IPS-18a (cell line): ENCODE data around the gene OTOS.

Source experiments
- H3K27ac ChIP-seq: one replicate; pipeline ENCODE4 v1.5.1; 2013; ENCODE audit warnings: low read length
- H3K27me3 ChIP-seq: one replicate; pipeline ENCODE4 v1.6.1; 2013; ENCODE audit warnings: mild to moderate bottlenecking, low read length; ENCODE audit not compliant: control insufficient read depth, insufficient read depth
- H3K36me3 ChIP-seq: one replicate; pipeline ENCODE4 v1.6.1; 2013; ENCODE audit warnings: low read depth, low read length; ENCODE audit not compliant: control insufficient read depth
- H3K4me1 ChIP-seq: one replicate; pipeline ENCODE4 v1.6.1; 2013; ENCODE audit warnings: low read depth, low read length; ENCODE audit not compliant: control insufficient read depth
- H3K4me3 ChIP-seq: one replicate; pipeline ENCODE4 v1.5.1; 2013; ENCODE audit warnings: low read length
- H3K9ac ChIP-seq: one replicate; pipeline ENCODE4 v1.6.1; 2013; ENCODE audit warnings: mild to moderate bottlenecking, low read length, moderate library complexity
- H3K9me3 ChIP-seq: one replicate; pipeline ENCODE4 v1.6.1; 2013; ENCODE audit warnings: low read depth, low read length; ENCODE audit not compliant: control insufficient read depth

Gene OTOS

GRCh38 chr2:240140511-240140910, at the start of gene OTOS:
OTOS (minus strand) TSS chr2:240140658; CDS start chr2:240140326, 332 bp downstream.
- Histone ChIP-seq H3K9me3 (no peaks in the 10 kb centered on the region), H3K36me3 (no peaks in the 10 kb centered on the region), H3K4me1 (no peaks in the 10 kb centered on the region), H3K27ac (no peak within 1 kb of the TSS), H3K27me3 (peaks cover 12% of the 10 kb centered on the region), H3K4me3 (no peak within 1 kb of the TSS), H3K9ac (no peak within 1 kb of the TSS)

- no peak overlapping the region for H3K27ac ChIP-seq
- peaks cover 8% of the 10 kb centered on the region for H3K4me1 ChIP-seq
- H3K9me3 ChIP-seq: peaks cover 10% of the 10 kb centered on the region
- no peaks in the 10 kb centered on the region for H3K27me3 ChIP-seq
- H3K9ac ChIP-seq: no peak overlapping the region
- H3K36me3 ChIP-seq: no peaks in the 10 kb centered on the region
- H3K4me3 ChIP-seq: no peak overlapping the region
Measured at GRCh38 chr2:240189686-240190085, 49.2 kb upstream of the OTOS start.

- Histone ChIP-seq H3K9ac (no peak overlapping the region), H3K27ac (no peak overlapping the region), H3K9me3 (peaks cover 10% of the 10 kb centered on the region), H3K4me3 (no peak overlapping the region), H3K36me3 (no peaks in the 10 kb centered on the region), H3K4me1 (no peaks in the 10 kb centered on the region), H3K27me3 (no peaks in the 10 kb centered on the region)
Measured at GRCh38 chr2:240187989-240188590, 47.6 kb upstream of the OTOS start.

- H3K9me3 ChIP-seq: peaks cover 10% of the 10 kb centered on the region
- no peaks in the 10 kb centered on the region for H3K4me1 ChIP-seq
- H3K27me3 ChIP-seq: no peaks in the 10 kb centered on the region
Measured at GRCh38 chr2:240186191-240186725, 45.8 kb upstream of the OTOS start.

GRCh38 chr2:240184656-240185055, 44.2 kb upstream of the OTOS start:
- Histone ChIP-seq H3K36me3 (no peaks in the 10 kb centered on the region), H3K4me1 (no peaks in the 10 kb centered on the region), H3K9me3 (peaks cover 10% of the 10 kb centered on the region), H3K9ac (no peak overlapping the region), H3K27me3 (no peaks in the 10 kb centered on the region), H3K27ac (no peak overlapping the region), H3K4me3 (no peak overlapping the region)

More at GRCh38 chr2:240186191-240186725, 45.8 kb upstream of the OTOS start:
- Histone ChIP-seq H3K27ac (no peak overlapping the region), H3K9ac (no peak overlapping the region), H3K4me3 (no peak overlapping the region), H3K36me3 (no peaks in the 10 kb centered on the region)

- Histone ChIP-seq H3K4me3 (no peak overlapping the region), H3K4me1 (no peaks in the 10 kb centered on the region), H3K9ac (no peak overlapping the region), H3K9me3 (peaks cover 10% of the 10 kb centered on the region), H3K27me3 (no peaks in the 10 kb centered on the region), H3K36me3 (no peaks in the 10 kb centered on the region), H3K27ac (no peak overlapping the region)
Measured at GRCh38 chr2:240183875-240184590, 43.6 kb upstream of the OTOS start.

GRCh38 chr2:240183006-240183874, 42.8 kb upstream of the OTOS start:
- Histone ChIP-seq H3K27me3 (no peaks in the 10 kb centered on the region), H3K27ac (no peak overlapping the region), H3K9ac (no peak overlapping the region), H3K4me1 (no peaks in the 10 kb centered on the region), H3K36me3 (no peaks in the 10 kb centered on the region), H3K9me3 (peaks cover 10% of the 10 kb centered on the region), H3K4me3 (no peak overlapping the region)

- no peaks in the 10 kb centered on the region for H3K4me1 ChIP-seq
- H3K9ac ChIP-seq: no peak overlapping the region
- no peaks in the 10 kb centered on the region for H3K27me3 ChIP-seq
- H3K36me3 ChIP-seq: no peaks in the 10 kb centered on the region
- no peak overlapping the region for H3K27ac ChIP-seq
- peaks cover 3% of the 10 kb centered on the region for H3K9me3 ChIP-seq
- H3K4me3 ChIP-seq: no peak overlapping the region
Measured at GRCh38 chr2:240182476-240182875, 42.0 kb upstream of the OTOS start.

GRCh38 chr2:240182001-240182400, 41.5 kb upstream of the OTOS start:
- no peaks in the 10 kb centered on the region for H3K36me3 ChIP-seq
- H3K9me3 ChIP-seq: no peaks in the 10 kb centered on the region
- H3K27me3 ChIP-seq: no peaks in the 10 kb centered on the region
- H3K27ac ChIP-seq: no peak overlapping the region
- no peak overlapping the region for H3K9ac ChIP-seq
- H3K4me1 ChIP-seq: no peaks in the 10 kb centered on the region
- H3K4me3 ChIP-seq: no peak overlapping the region

GRCh38 chr2:240179941-240180666, 39.6 kb upstream of the OTOS start:
- Histone ChIP-seq H3K9me3 (no peaks in the 10 kb centered on the region), H3K27me3 (no peaks in the 10 kb centered on the region), H3K4me3 (no peak overlapping the region), H3K27ac (no peak overlapping the region), H3K9ac (no peak overlapping the region), H3K36me3 (no peaks in the 10 kb centered on the region), H3K4me1 (no peaks in the 10 kb centered on the region)
